GM19351 (cell line): ENCODE results near the gene EME1.
"Not testable (repeated sequence)": the region's sequence is repeated elsewhere in the genome, so short reads cannot be mapped to it uniquely, and the experiment has no call there.

ENCODE experiments used
- ATAC-seq: cut with Tn5 transposase; IDR thresholded peaks from one replicate; pipeline ENCODE4 v1.9.1; 2021; ENCODE audit warnings: mild to moderate bottlenecking, moderate library complexity; ENCODE audit not compliant: unreplicated experiment

EME1 gene

GRCh38 chr17:50386510-50386909, 13.5 kb downstream of the EME1 start:
- no peak for ATAC-seq

GRCh38 chr17:50388728-50389127, 15.7 kb downstream of the EME1 start:
- no peak for ATAC-seq

GRCh38 chr17:50389534-50389933, 16.5 kb downstream of the EME1 start:
- ATAC-seq, result no peak

- ATAC-seq, result no peak
Measured at GRCh38 chr17:50392621-50393020, 19.6 kb downstream of the EME1 start.

GRCh38 chr17:50393700-50394099, 20.7 kb downstream of the EME1 start:
- ATAC-seq, result no peak

GRCh38 chr17:50394711-50395110, 21.7 kb downstream of the EME1 start:
- no peak for ATAC-seq

GRCh38 chr17:50396261-50397110, 23.5 kb downstream of the EME1 start:
- no peak for ATAC-seq

GRCh38 chr17:50397111-50397918, 24.3 kb downstream of the EME1 start, which contains the start of gene LRRC59:
TSS of gene LRRC59 (minus strand) at chr17:50397523. CDS start at chr17:50397317, 206 bp downstream.
- peak; percentile 96 for ATAC-seq

GRCh38 chr17:50397919-50398285, 24.9 kb downstream of the EME1 start:
- no peak for ATAC-seq

GRCh38 chr17:50398672-50399071, 25.6 kb downstream of the EME1 start:
- ATAC-seq, result not testable (repeated sequence)

- not testable (repeated sequence) for ATAC-seq
Measured at GRCh38 chr17:50399591-50399990, 26.6 kb downstream of the EME1 start.

- ATAC-seq, result not testable (repeated sequence)
Measured at GRCh38 chr17:50405351-50405750, 32.3 kb downstream of the EME1 start.

- no peak for ATAC-seq
Measured at GRCh38 chr17:50406578-50406977, 33.5 kb downstream of the EME1 start.

GRCh38 chr17:50407921-50408320, 34.9 kb downstream of the EME1 start:
- ATAC-seq, result no peak

- no peak for ATAC-seq
Measured at GRCh38 chr17:50412188-50412732, 39.2 kb downstream of the EME1 start.

- no peak for ATAC-seq
Measured at GRCh38 chr17:50414808-50415207, 41.8 kb downstream of the EME1 start.

- not testable (repeated sequence) for ATAC-seq
Measured at GRCh38 chr17:50419577-50419976, 46.5 kb downstream of the EME1 start.

- ATAC-seq, result no peak
Measured at GRCh38 chr17:50420419-50421112, 47.5 kb downstream of the EME1 start.

- no peak for ATAC-seq
Measured at GRCh38 chr17:50421308-50422051, 48.5 kb downstream of the EME1 start.

- no peak for ATAC-seq
Measured at GRCh38 chr17:50422738-50423137, 49.7 kb downstream of the EME1 start.
